CD4-positive, alpha-beta T cell treated with Interleukin-6 at 100 ng/mL for 8 hours (primary cell): Measurements from ENCODE around the gene OR6B3.
"Not testable (repeated sequence)": the region's sequence is repeated elsewhere in the genome, so short reads cannot be mapped to it uniquely, and the experiment has no call there.

Source experiments
- DNase-seq: peaks from one replicate; pipeline ENCODE4 v3.0.0-alpha.2; 2020; ENCODE audit warnings: mixed read lengths, low spot score

OR6B3 gene

GRCh38 chr2:240044096-240044495 lies 9.2 kb downstream of the OR6B3 start:
- DNase-seq: not testable (repeated sequence)

- no peak for DNase-seq
These were observed 9.9 kb downstream of the OR6B3 start for GRCh38 chr2:240043279-240043989.

GRCh38 chr2:240042740-240043139 lies 10.6 kb downstream of the OR6B3 start:
- no peak for DNase-seq

DNA sequence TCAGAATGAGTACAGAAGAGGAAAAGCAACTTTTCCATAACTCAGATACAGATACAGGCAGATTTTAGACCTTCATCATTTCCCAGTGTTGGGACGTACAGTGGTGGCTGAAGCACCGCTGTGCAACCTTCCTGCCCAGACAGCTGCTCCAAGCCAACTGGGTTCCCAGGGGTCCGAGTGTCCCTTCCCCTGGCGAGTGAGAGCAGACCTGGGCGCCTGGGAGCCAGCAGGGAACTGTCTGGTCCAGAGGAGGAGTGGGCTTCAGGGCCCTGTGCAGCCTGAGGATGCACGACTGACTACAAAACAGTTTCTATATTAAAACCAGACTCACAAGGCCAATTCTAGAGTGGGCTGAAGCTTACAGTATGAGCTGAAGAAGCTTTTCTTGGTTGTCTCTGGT lies 12.0 kb downstream of the OR6B3 start:
- no peak for DNase-seq

DNA sequence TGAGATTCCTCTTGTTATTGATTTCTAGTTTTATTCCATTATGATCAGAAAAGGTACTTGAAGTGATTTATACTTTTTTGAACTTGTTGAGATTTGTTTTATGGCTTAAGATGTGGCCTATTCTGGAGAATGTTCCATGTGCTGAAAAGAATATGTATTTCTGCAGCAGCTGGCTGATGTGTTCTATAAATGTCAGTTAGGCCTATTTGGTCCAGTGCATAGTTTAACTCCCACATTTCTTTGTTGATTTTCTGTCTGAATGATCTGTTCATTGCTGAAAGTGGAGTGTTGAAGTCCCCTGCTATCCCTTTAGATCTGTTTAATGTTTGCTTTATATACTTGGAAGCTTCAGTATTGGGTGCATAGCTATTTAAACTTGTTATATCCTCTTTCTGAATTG lies 16.0 kb downstream of the OR6B3 start:
- DNase-seq: no peak

DNA sequence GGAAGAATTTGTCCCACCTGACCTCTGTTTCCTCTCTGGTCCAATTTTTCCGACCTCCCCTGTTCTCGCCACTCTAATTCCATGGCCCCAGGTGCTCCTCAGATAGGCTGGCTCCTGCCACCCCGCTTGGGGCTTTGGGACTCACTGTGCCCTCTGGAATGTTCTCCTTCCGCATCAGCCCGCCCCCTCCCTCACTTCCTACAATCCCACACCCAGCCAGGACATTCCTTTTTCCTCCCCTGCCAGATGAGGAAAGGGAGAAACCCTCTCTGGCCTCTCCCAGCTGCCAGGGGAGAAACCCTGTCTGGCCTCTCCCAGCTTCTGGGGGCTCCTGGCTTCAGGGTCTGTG lies 20.0 kb downstream of the OR6B3 start:
- no peak for DNase-seq

DNA sequence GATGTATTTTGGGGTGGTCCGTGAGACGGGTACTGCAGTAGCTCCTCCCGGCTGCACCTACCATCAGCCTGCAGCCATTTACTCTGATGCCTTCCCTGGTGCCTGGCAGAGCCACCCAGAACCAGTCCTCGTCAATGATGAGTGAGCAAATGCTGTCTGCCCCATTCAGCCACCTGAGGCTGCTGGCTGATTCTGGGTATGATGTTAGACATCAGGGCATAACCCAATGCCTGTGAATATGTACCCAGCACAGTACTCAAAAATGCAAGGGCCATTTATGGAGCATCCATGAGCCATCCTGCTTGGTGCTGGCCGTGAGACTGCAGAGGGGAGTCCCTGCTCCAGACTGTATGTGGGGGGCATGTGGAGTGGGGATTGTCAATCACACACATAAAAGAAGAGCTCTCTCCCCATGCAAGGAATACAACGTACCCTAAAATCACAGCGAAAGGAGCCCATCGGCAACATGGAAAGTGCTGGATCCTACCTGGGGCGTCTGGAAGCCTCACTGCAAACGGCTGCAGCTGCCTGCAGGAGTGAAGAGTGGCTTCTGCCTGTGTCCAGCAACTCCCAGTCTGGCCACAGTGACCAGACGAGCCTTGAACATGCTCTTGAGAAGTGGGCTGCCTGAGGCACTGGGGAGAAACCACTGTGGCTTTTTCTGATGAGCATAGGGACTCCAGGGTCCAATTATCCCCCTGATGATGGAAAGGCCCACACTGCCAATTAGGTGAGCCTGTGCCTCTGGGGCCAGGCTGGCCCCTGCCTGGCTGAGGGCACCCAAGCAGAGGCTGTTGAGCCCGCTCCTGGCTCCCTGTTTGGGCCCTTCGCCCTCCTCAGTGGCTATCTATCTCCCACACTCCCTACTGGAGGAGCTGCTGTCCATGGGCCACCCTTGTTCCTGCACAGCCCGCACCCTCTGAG lies 20.7 kb downstream of the OR6B3 start:
- no peak for DNase-seq

DNA sequence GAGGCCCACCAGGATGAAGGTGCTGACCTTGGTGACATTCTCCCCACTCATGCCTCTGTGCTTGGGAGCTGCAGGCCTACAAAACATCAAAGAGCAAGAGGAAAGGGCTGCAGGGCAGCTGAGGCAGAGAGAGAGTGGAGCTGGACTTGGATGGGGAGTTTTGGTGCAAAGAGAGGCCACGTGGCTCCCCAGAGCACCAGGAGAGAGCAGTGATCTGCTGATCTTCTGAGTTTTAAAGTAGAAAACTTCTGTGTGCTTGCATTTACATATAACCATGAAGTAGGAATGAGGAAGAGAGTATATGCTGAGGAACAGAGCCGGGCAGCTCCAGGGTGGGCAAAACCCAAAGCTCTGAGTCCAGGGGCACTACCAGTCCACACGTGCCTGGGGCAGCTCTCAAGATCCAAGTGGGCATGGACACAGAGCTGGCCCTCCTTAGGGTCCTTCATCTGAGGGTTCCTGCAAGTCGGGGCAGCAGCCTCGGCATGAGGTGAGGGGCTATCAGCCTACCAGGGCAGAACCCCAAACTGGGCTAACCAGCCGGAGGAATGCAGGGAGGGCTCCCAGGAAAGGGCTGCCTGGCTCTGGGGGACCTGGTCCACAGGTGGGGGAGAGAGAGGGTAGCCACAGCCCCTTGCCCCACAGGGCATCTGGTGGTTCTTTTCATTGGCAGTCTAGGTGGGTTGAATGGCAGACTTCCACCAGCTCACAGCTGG lies 22.8 kb downstream of the OR6B3 start, which contains the start of gene OR6B2:
Gene OR6B2, minus strand, starts transcription at position 51 of the 716 bp plus-strand sequence. Its CDS starts 0 bp downstream, at position 51.
- DNase-seq: no peak

GRCh38 chr2:240024766-240025165 lies 28.6 kb downstream of the OR6B3 start:
- no peak for DNase-seq

- no peak for DNase-seq
These were observed 29.5 kb downstream of the OR6B3 start for GRCh38 chr2:240023792-240024191.

- DNase-seq: peak; percentile 41
These were observed 31.7 kb downstream of the OR6B3 start for GRCh38 chr2:240021488-240022104.

GRCh38 chr2:240018071-240018750 lies 35.1 kb downstream of the OR6B3 start:
- DNase-seq: no peak

DNA sequence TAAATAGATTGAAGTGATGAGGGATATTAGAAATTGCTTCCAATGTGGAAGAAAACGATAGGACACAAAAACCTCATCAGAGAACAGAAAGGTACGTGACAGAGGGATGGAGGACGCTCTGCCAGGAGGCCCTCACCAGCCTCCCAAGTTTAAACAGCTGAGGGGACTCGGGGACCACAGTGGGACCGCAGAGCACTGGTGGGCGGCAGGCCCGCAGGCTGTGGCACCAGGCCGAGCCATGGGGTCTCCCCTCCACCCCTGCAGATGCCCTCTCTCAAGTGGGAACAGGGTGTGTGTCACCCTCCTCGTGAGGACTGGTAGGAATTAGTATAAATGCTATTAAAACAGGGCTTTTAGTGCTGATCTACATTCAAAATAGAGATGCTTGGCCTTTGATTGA lies 39.0 kb downstream of the OR6B3 start:
- no peak for DNase-seq

- no peak for DNase-seq
These were observed 40.0 kb downstream of the OR6B3 start for GRCh38 chr2:240013343-240013742.

DNA sequence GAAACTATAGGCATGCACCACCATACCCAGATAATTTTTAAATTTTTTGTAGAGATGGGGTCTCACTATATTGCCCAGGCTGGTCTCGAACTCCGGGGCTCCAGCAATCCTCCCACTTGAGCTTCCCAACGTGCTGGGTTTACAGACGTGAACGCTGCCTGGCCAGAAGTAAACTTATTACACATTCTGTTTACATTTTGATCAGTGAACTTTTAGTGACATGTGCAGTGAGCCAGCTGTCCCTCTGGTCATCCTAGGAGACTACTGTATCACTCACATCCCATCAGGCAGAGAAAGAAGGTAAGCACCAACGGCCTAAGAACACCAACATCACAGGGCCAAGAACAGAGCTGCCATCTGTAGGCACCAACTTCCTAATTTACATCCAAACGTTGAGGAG lies 50.3 kb downstream of the OR6B3 start:
- no peak for DNase-seq

DNA sequence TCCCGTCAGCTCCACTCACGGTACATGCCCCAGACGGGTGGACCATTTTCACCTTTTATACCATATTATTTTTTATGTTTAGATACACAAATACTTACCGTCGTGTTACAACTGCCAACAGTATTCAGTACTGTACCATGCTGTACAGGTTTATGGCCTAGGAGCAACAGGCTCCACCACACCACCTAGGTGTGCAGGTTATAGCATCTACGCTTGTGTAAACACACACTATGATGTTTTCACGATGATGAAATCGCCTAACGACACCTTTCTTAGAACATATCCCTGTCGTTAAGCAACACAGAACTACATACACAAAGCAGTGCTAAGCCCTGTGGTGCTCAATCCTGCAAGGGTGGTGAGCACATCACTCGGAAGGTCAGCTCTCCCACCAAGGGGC lies 52.6 kb downstream of the OR6B3 start:
- DNase-seq: no peak

GRCh38 chr2:239997686-239998409 lies 55.5 kb downstream of the OR6B3 start:
- DNase-seq: no peak
